Tibial nerve (tissue), 4 donors: ENCODE measurements around the gene SOWAHA. TPM values are rescaled to one million over a fixed set of nuclear protein-coding genes. Genes with fewer than 3 reads are reported as not detected.

Source experiments
- DNase-seq, 2 donors: peaks; one replicate each; pipeline ENCODE4 v3.0.0-alpha.2; 2019; ENCODE audit warnings: low spot score in 2 of 2
- H3K27ac ChIP-seq, 4 donors: fragments of 200-600 bp; sonication (generic) in 3 of 4; one replicate each; pipeline ENCODE4 v1.5.1; 2017 to 2019; ENCODE audit warnings: mild to moderate bottlenecking in 1 of 4
- H3K27me3 ChIP-seq, 2 donors: fragments of 200-600 bp; sonication (generic) in 1 of 2; one replicate each; pipeline versions ENCODE4 v1.5.1 to v1.6.0; 2017 to 2019
- H3K36me3 ChIP-seq, 3 donors: fragments of 200-600 bp; sonication (generic); one replicate each; pipeline ENCODE4 v1.5.1; 2018 to 2019
- H3K4me1 ChIP-seq, 4 donors: fragments of 200-600 bp; sonication (generic) in 3 of 4; one replicate each; pipeline ENCODE4 v1.5.1; 2017 to 2019
- H3K4me3 ChIP-seq, 4 donors: fragments of 200-600 bp; sonication (generic) in 3 of 4; one replicate each; pipeline ENCODE4 v1.5.1; 2017 to 2019; ENCODE audit warnings: mild to moderate bottlenecking in 1 of 4, moderate library complexity in 1 of 4
- H3K9me3 ChIP-seq, 4 donors: fragments of 200-600 bp; sonication (generic) in 3 of 4; one replicate each; pipeline ENCODE4 v1.5.1; 2017 to 2019
- CTCF ChIP-seq, 5 experiments: fragments of 200-600 bp in 3 of 5; fragments of 450-650 bp in 2 of 5; sonication (generic) in 3 of 5; IDR thresholded peaks; one replicate each; pipeline ENCODE4 v1.5.1; 2016 to 2019; ENCODE audit warnings: antibody characterized with exemption in 5 of 5, mild to moderate bottlenecking in 3 of 5, moderate library complexity in 2 of 5
- EP300 ChIP-seq, 2 donors: sonication (generic); formaldehyde crosslinking; IDR thresholded peaks; one replicate each; pipeline ENCODE4 v1.6.1; 2017; ENCODE audit warnings: antibody characterized with exemption in 2 of 2, mild to moderate bottlenecking in 1 of 2
- POLR2A ChIP-seq, 2 donors: fragments of 450-650 bp; IDR thresholded peaks; one replicate each; pipeline ENCODE4 v1.6.1; 2017; ENCODE audit warnings: antibody characterized with exemption in 2 of 2, mild to moderate bottlenecking in 2 of 2, moderate library complexity in 2 of 2
- WGBS, 2 donors: methylation state at CpG; one replicate each; pipeline ENCODE4 v1.1.5; 2018; 5-methylcytosine and 5-hydroxymethylcytosine counted together
- total RNA-seq, 4 donors: library from RNA; depleted of rRNA; stranded (reverse); fragments of >200 nt; gene quantifications; one replicate each; pipeline ENCODE4 v1.1.0, GENCODE V29; 2016

SOWAHA gene
- total RNA-seq, 4 donors from 2014 or later: 0.44 to 2.9 (median 0.99) TPM

GRCh38 chr5:132788508-132788907, 24.6 kb upstream of the SOWAHA start:
- no peaks in the 10 kb centered on the region for H3K36me3 ChIP-seq
- H3K9me3 ChIP-seq: no peaks in the 10 kb centered on the region
- DNase-seq: no peak
- no peak overlapping the region for H3K4me3 ChIP-seq
- H3K27ac ChIP-seq: no peak overlapping the region
- no peaks in the 10 kb centered on the region for H3K27me3 ChIP-seq
- TF ChIP-seq POLR2A (IDR thresholded peaks at IDR 0.05): no peak
- TF ChIP-seq CTCF (IDR thresholded peaks at IDR 0.05): no peak
- no peak for TF ChIP-seq EP300 (IDR thresholded peaks at IDR 0.05)
- WGBS, 2 donors: 93 to 95% methylated on average over 1 of the region's 1 CpG
- H3K4me1 ChIP-seq: no peaks in the 10 kb centered on the region

GRCh38 chr5:132788990-132789886, 23.9 kb upstream of the SOWAHA start:
- no peak for DNase-seq
- H3K9me3 ChIP-seq: no peaks in the 10 kb centered on the region
- TF ChIP-seq CTCF (IDR thresholded peaks at IDR 0.05) (no peak), POLR2A (IDR thresholded peaks at IDR 0.05) (no peak), EP300 (IDR thresholded peaks at IDR 0.05) (no peak)
- no peaks in the 10 kb centered on the region for H3K4me1 ChIP-seq
- H3K27me3 ChIP-seq: no peaks in the 10 kb centered on the region
- no peaks in the 10 kb centered on the region for H3K36me3 ChIP-seq
- 82 to 84% methylated on average over 7 to 8 of the region's 8 CpGs for WGBS, 2 donors
- H3K27ac ChIP-seq: no peak overlapping the region
- no peak overlapping the region for H3K4me3 ChIP-seq

GRCh38 chr5:132790201-132790865, 22.8 kb upstream of the SOWAHA start:
- 66 to 73% methylated on average over 2 of the region's 2 CpGs for WGBS, 2 donors

GRCh38 chr5:132791026-132791425, 22.1 kb upstream of the SOWAHA start:
- 96 to 97% methylated on average over 3 of the region's 3 CpGs for WGBS, 2 donors
- Histone ChIP-seq H3K36me3 (no peaks in the 10 kb centered on the region), H3K4me3 (no peak overlapping the region), H3K4me1 (no peaks in the 10 kb centered on the region), H3K27ac (no peak overlapping the region), H3K9me3 (no peaks in the 10 kb centered on the region), H3K27me3 (no peaks in the 10 kb centered on the region)
- no peak for DNase-seq
- TF ChIP-seq POLR2A (IDR thresholded peaks at IDR 0.05): no peak
- TF ChIP-seq EP300 (IDR thresholded peaks at IDR 0.05): no peak

More at GRCh38 chr5:132790201-132790865, 22.8 kb upstream of the SOWAHA start:
- Histone ChIP-seq H3K36me3 (no peaks in the 10 kb centered on the region), H3K4me1 (no peaks in the 10 kb centered on the region), H3K4me3 (no peak overlapping the region), H3K27ac (no peak overlapping the region), H3K27me3 (no peaks in the 10 kb centered on the region), H3K9me3 (no peaks in the 10 kb centered on the region)
- TF ChIP-seq POLR2A (IDR thresholded peaks at IDR 0.05) (no peak), EP300 (IDR thresholded peaks at IDR 0.05) (no peak), CTCF (IDR thresholded peaks at IDR 0.05) (no peak)
- DNase-seq: no peak

- DNase-seq: no peak
- Histone ChIP-seq H3K27me3 (peaks cover 0 to 9% of the 10 kb centered on the region in 2 donors), H3K4me1 (peaks cover 0 to 4% (median 0%) of the 10 kb centered on the region in 4 donors), H3K4me3 (no peak overlapping the region), H3K9me3 (no peaks in the 10 kb centered on the region), H3K27ac (no peak overlapping the region), H3K36me3 (no peaks in the 10 kb centered on the region)
- 26 to 40% methylated on average over 2 of the region's 2 CpGs for WGBS, 2 donors
- TF ChIP-seq POLR2A (IDR thresholded peaks at IDR 0.05) (no peak), CTCF (IDR thresholded peaks at IDR 0.05) (no peak), EP300 (IDR thresholded peaks at IDR 0.05) (no peak)
Observed at GRCh38 chr5:132797651-132798050, 15.5 kb upstream of the SOWAHA start.
